ENCODE data around the gene HMCN2.

The HMCN2 gene

DNA sequence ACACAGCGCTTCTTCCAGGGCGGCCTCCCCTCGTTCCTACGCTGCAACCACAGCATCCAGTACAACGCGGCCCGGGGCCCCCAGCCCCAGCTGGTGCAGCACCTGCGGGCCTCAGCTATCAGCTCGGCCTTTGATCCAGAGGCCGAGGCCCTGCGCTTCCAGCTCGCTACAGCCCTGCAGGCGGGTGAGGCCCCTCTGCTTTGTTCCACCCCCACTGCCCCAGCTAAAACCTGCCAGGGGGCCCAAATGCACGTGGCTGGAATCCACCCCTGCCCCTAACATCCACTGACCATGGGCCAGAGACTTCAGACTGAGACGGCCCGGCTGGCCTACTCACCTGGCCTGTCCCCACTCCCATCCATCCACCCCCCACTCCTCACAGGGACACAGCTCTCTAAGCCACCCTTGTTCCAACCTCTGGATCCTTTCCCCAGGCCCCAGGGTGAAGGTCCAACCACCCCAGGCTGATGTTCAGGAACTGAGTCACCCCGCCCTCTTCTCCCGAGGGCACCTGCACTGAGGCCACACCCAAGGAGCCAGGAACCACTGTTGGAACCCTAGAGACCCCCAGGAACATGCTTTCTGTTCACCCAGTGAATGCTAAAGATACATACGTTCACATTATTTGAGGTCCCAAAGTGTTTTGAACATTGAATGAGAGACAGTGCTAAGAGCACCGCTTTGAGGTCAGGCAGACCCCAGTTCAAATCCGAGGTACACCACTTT is 160.3 kb downstream of the HMCN2 start:
- TF ChIP-seq, protein P1, sequence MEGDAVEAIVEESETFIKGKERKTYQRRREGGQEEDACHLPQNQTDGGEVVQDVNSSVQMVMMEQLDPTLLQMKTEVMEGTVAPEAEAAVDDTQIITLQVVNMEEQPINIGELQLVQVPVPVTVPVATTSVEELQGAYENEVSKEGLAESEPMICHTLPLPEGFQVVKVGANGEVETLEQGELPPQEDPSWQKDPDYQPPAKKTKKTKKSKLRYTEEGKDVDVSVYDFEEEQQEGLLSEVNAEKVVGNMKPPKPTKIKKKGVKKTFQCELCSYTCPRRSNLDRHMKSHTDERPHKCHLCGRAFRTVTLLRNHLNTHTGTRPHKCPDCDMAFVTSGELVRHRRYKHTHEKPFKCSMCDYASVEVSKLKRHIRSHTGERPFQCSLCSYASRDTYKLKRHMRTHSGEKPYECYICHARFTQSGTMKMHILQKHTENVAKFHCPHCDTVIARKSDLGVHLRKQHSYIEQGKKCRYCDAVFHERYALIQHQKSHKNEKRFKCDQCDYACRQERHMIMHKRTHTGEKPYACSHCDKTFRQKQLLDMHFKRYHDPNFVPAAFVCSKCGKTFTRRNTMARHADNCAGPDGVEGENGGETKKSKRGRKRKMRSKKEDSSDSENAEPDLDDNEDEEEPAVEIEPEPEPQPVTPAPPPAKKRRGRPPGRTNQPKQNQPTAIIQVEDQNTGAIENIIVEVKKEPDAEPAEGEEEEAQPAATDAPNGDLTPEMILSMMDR (conservative IDR thresholded peaks at IDR 0.05; ENCODE audit: low read depth, low read length) = no peak
- DNase-seq (ENCODE audit: low read depth) = no peak
- no peak overlapping the region for H3K4me3 ChIP-seq (ENCODE audit: low read length)

- H3K4me3 ChIP-seq (ENCODE audit: low read length) = no peak overlapping the region
- TF ChIP-seq, protein P1 (conservative IDR thresholded peaks at IDR 0.05; ENCODE audit: low read depth, low read length) = no peak
- DNase-seq (ENCODE audit: low read depth) = no peak
Measured at GRCh38 chr9:130426467-130426773, 160.9 kb downstream of the HMCN2 start.

DNA sequence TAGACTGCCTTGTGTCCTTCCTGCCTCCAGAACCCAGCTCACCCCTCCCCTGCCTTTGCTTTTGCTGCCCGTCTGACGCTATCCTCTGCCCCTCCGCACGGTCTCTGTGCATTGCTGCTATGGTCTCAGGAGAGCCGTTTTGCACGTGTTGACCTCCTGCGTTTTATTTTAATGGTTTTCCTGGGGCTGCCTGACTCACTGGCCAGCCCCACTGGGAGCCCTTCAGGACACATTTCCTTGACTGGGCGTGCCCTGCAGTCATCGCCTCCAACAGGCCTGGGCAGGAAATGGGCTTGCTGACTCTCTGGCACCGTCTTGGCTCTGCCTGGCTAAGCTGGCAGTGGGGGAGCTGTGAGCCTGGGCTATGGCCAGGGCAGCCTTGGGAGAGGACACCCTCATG is 161.3 kb downstream of the HMCN2 start:
- H3K4me3 ChIP-seq (ENCODE audit: low read length) = no peak overlapping the region
- TF ChIP-seq, protein P1 (conservative IDR thresholded peaks at IDR 0.05; ENCODE audit: low read depth, low read length) = no peak
- no peak for DNase-seq (ENCODE audit: low read depth)

DNA sequence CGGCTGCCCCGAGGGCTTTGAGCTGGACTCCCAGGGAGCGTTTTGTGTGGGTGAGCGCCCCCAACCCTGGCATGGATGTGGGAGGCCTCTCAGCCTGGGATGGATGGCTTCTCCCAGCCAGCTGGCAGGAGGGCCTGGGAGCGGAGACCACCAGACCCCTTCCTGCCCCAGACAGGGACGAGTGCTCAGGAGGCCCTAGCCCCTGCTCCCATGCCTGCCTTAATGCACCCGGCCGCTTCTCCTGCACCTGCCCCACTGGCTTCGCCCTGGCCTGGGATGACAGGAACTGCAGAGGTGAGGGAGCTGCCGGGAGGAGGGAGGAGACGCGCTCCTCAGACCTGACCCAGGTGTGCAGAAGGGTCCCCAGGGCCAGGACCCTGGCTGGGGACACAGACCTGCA is 161.8 kb downstream of the HMCN2 start:
- no peak for DNase-seq (ENCODE audit: low read depth)
- TF ChIP-seq, protein P1 (conservative IDR thresholded peaks at IDR 0.05; ENCODE audit: low read depth, low read length) = no peak
- H3K4me3 ChIP-seq (ENCODE audit: low read length) = no peak overlapping the region

GRCh38 chr9:130428086-130428665 is 162.6 kb downstream of the HMCN2 start:
- TF ChIP-seq, protein P1 (conservative IDR thresholded peaks at IDR 0.05; ENCODE audit: low read depth, low read length) = no peak
- no peak for DNase-seq (ENCODE audit: low read depth)
- H3K4me3 ChIP-seq (ENCODE audit: low read length) = no peak overlapping the region

DNA sequence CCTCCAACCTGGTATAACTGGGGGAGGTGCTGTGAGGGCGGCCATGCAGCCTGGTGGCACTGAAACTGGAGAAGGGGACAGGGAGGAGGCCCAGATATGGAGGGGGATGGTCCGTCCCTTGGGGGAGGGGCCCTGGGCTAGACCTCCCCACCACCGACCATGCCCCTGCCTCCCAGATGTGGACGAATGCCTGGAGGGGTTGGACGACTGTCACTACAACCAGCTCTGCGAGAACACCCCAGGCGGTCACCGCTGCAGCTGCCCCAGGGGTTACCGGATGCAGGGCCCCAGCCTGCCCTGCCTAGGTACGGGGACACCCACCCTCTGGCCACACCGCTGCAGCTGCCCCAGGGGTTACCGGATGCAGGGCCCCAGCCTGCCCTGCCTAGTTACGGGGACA is 163.8 kb downstream of the HMCN2 start:
- no peak for DNase-seq (ENCODE audit: low read depth)
- no peak overlapping the region for H3K4me3 ChIP-seq (ENCODE audit: low read length)
- TF ChIP-seq, protein P1 (conservative IDR thresholded peaks at IDR 0.05; ENCODE audit: low read depth, low read length) = no peak

DNA sequence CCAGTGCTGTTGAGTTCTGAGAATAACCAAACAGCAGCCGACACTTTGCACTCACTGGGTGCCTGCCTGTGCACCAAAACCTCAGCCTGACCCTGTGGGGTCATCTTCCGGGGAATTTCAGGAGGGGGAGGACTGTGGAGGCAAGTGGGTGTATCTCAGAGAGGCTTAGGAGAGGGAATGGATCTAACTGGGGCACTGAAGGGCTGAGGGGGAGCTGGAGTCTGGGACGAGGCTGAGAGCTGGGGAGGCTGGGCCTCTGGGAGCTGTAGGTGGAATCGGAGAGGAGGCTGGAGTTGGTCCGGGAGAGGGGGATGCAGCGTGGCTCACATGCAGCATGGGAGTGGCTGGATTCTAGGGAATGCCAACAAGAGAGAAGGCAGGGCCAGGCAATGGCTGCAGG is 164.3 kb downstream of the HMCN2 start:
- TF ChIP-seq, protein P1 (conservative IDR thresholded peaks at IDR 0.05; ENCODE audit: low read depth, low read length) = no peak
- DNase-seq (ENCODE audit: low read depth) = no peak
- H3K4me3 ChIP-seq (ENCODE audit: low read length) = no peak overlapping the region

Measured in retinal pigment epithelial cell (primary cell).